Adrenal gland (tissue), 12 donors: ENCODE measurements around the gene ABHD14A. TPM values are rescaled to one million over a fixed set of nuclear protein-coding genes. Genes with fewer than 3 reads are reported as not detected.
"Not testable (repeated sequence)": the region's sequence is repeated elsewhere in the genome, so short reads cannot be mapped to it uniquely, and the experiment has no call there.

Source experiments
- DNase-seq, 7 donors: peaks; one replicate each; pipeline ENCODE4 v3.0.0-alpha.2; 2019 to 2020
- H3K27ac ChIP-seq, 5 donors: fragments of 200-600 bp; sonication (generic) in 4 of 5; 1 replicate in 3 of 5; 2 replicates in 2 of 5; pipeline versions ENCODE4 v1.5.1 to v1.8.0; 2016 to 2020; ENCODE audit warnings: mild to moderate bottlenecking in 1 of 5
- H3K27me3 ChIP-seq: fragments of 200-600 bp; 2 replicates; pipeline ENCODE4 v1.8.0; 2021
- H3K36me3 ChIP-seq, 2 donors: fragments of 200-600 bp; replicated peaks in 1 of 2; 1 replicate in 1 of 2; 2 replicates in 1 of 2; pipeline versions ENCODE4 v1.5.1 to v1.8.0; 2018 to 2022
- H3K4me1 ChIP-seq, 2 donors: fragments of 200-600 bp; replicated peaks in 1 of 2; 1 replicate in 1 of 2; 2 replicates in 1 of 2; pipeline versions ENCODE4 v1.5.1 to v1.8.0; 2018 to 2021
- H3K4me3 ChIP-seq, 4 donors: fragments of 200-600 bp; sonication (generic) in 3 of 4; one replicate each; pipeline ENCODE4 v1.5.1; 2016 to 2018
- H3K9me3 ChIP-seq, 3 donors: fragments of 200-600 bp; sonication (generic) in 1 of 3; replicated peaks in 1 of 3; 1 replicate in 2 of 3; 2 replicates in 1 of 3; pipeline versions ENCODE4 v1.5.1 to v1.8.0; 2016 to 2021
- CTCF ChIP-seq, 6 experiments: fragments of 450-650 bp in 4 of 6; fragments of 200-600 bp in 2 of 6; sonication (generic) in 1 of 6; IDR thresholded peaks; 1 replicate in 5 of 6; 2 replicates in 1 of 6; pipeline versions ENCODE4 v1.5.1 to v1.8.0; 2016 to 2021; ENCODE audit warnings: antibody characterized with exemption in 6 of 6, mild to moderate bottlenecking in 2 of 6, moderate library complexity in 1 of 6
- POLR2A ChIP-seq, 2 donors: fragments of 450-650 bp; IDR thresholded peaks; one replicate each; pipeline ENCODE4 v1.6.1; 2017; ENCODE audit warnings: antibody characterized with exemption in 2 of 2, mild to moderate bottlenecking in 2 of 2, moderate library complexity in 1 of 2
- WGBS, 4 donors: extraction: QIAGEN DNeasy Blood & Tissue Kit in 2 of 4; methylation state at CpG; one replicate each; pipeline versions ENCODE4 v1.1.5 to v1.1.7; 2013 to 2017; 5-methylcytosine and 5-hydroxymethylcytosine counted together
- intact Hi-C, 2 donors: fragments of 100-400 bp; cut with DNase I; formaldehyde crosslinking; loops; one replicate each; pipeline versions ENCODE4 v1.14.1 to v1.15.0; 2022 to 2023
- polyA plus RNA-seq, 3 donors: library from polyadenylated mRNA; stranded (reverse); fragments of 200-250 nt in 2 of 3; fragments of 350-450 nt in 1 of 3; fragmentation: Illumina TruSeq in 1 of 3; extraction: RNeasy Lipid Tissue Mini Kit (QIAGEN cat#74804) in 1 of 3; gene quantifications; one replicate each; pipeline ENCODE4 v1.2.3, GENCODE V29; 2013 to 2014
- total RNA-seq, 9 donors: library from RNA; depleted of rRNA in 4 of 9; stranded (reverse); fragments of >200 nt in 4 of 9; fragments of 120-200 nt in 1 of 9; fragmentation: NEBNext Ultra II Directional in 1 of 9; extraction: Animal tissue kit (Norgen Biotek cat#: 25700) in 1 of 9; gene quantifications; one replicate each; pipeline versions ENCODE4 v1.1.0 to v1.2.4, GENCODE V29; 2013 to 2023
- donor health status: healthy with polysubstance abuse.
- donor health status: Bipolar disorder and iron deficiency.
- donor health status: DM: yes; HTN: yes; CAD: no.
- donor health status: DM: no; HTN: no; CAD: no.
- donor health status: DM: no; HTN: no; CAD: no.
- donor health status: DM: yes; HTN: yes; CAD: no.

Gene ABHD14A
- total and polyA plus RNA-seq, 12 donors: 29.3 to 162 (median 77.1) TPM

DNA sequence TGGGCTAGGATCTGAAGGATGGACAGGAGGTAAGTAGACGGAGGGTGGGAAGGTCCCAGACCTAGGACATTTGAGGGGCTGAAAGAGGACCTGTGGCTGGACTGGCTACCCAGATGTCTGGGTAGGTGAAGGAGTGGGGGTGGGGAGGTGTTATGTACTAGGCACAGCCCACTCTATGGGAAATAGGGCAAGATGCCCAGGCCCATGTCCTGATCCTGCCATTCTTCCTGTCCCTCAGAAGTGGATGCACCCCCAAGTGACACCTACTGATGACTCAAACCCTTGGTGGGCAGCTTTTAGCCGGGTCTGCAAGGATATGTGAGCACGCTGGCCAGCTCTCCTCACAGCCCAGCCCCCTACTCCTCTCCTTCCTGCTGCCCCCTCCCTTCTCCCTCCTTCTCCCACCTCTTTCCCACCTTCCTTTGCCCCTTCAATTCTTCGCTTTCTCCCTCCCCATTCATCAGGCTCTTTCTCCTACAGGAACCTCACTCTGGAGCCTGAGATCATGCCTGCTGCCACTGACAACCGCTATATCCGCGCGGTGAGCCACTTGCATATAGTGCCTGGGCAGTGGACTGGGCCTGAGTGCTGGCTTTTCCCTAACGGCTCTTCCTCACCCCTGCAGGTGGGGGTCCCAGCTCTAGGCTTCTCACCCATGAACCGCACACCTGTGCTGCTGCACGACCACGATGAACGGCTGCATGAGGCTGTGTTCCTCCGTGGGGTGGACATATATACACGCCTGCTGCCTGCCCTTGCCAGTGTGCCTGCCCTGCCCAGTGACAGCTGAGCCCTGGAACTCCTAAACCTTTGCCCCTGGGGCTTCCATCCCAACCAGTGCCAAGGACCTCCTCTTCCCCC is 13.7 kb downstream of the ABHD14A start:
- H3K9me3 ChIP-seq: no peaks in the 10 kb centered on the region
- no peak for DNase-seq
- H3K4me3 ChIP-seq: no peak overlapping the region
- TF ChIP-seq CTCF (IDR thresholded peaks at IDR 0.05) (no peak), POLR2A (IDR thresholded peaks at IDR 0.05) (no peak)
- peaks cover 12 to 16% of the 10 kb centered on the region in 2 donors for H3K4me1 ChIP-seq
- no peak overlapping the region for H3K27ac ChIP-seq
- intact Hi-C loops: no loop called here
- H3K27me3 ChIP-seq: no peaks in the 10 kb centered on the region
- peaks cover 0 to 13% of the 10 kb centered on the region in 2 donors for H3K36me3 ChIP-seq
- WGBS, 4 donors: 78 to 85% (median 81%) methylated on average over 14 to 15 of the region's 15 CpGs

DNA sequence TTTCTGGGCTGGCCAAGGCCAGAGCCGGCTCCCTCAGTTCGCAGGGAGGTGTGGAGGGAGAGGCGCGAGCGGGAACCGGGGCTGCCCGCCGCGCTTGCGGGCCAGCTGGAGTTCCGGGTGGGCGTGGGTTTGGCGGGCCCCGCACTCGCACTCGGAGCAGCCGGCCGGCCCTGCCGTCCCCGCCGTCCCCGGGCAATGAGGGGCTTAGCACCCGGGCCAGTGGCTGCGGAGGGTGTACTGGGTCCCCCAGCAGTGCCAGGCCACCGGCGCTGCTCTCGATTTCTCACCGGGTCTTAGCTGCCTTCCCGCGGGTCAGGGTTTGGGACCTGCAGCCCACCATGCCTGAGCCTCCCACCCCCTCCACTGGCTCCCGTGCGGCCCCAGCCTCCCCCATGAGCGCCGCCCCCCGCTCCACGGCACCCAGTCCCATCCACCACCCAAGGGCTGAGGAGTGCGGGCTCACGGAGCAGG is 15.7 kb downstream of the ABHD14A start:
- DNase-seq, H3K27ac ChIP-seq, H3K4me3 ChIP-seq, H3K9me3 ChIP-seq, H3K27me3 ChIP-seq: not testable (repeated sequence)
- 63 to 88% (median 74%) methylated on average over 12 to 38 of the region's 38 CpGs for WGBS, 4 donors
- Histone ChIP-seq H3K36me3 (peaks cover 0 to 26% of the 10 kb centered on the region in 2 donors), H3K4me1 (peaks cover 12 to 22% of the 10 kb centered on the region in 2 donors)
- intact Hi-C loops: loop anchor here in 1 of 2 donors (10.0 kb wide), 1 partner anchor 46 kb away; the partner anchor contains the start of genes PARP3 and RRP9

DNA sequence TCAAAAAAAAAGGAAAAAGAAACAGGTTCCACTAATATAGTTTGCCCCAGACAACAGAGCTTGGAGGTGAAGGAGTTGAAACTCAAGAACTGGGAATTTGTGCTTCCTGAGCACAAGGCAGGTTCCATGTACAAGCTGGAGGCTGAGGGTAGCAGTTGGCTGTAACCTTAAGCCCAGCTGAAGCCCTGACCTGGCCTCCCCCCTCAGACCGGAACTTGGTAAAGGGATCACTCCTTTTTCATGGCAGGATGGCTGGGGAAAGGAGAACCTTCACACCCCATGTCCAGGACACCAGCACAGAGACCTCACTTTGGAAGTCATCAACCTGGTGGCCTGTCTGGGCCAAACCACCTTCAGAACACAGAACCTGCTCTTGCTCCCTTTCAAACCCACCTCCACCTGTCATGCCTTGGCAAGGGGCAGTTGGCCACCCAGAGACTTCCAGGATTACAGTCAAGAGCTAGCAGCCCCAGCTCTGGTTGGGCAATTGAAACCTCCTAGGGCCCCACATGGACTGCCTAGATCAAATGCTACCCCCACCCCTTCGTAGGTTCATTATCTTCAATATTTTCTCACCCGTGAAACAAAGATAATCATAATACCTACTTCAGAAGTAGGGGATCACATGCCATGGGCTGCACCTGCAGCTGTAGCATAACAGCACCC is 17.3 kb downstream of the ABHD14A start:
- intact Hi-C loops: loop anchor here in 1 of 2 donors (10.0 kb wide), 1 partner anchor 47 kb away; the partner anchor contains the start of genes PARP3 and RRP9
- whole genome bisulfite sequencing, 4 donors: 80 to 84% (median 82%) methylated on average over 3 of the region's 3 CpGs
- Histone ChIP-seq H3K9me3 (no peaks in the 10 kb centered on the region), H3K27ac (no peak overlapping the region), H3K36me3 (peaks cover 0 to 26% of the 10 kb centered on the region in 2 donors), H3K27me3 (no peaks in the 10 kb centered on the region), H3K4me1 (peaks cover 12 to 22% of the 10 kb centered on the region in 2 donors), H3K4me3 (no peak overlapping the region)
- DNase-seq: no peak
- TF ChIP-seq CTCF (IDR thresholded peaks at IDR 0.05) (no peak), POLR2A (IDR thresholded peaks at IDR 0.05) (no peak)

DNA sequence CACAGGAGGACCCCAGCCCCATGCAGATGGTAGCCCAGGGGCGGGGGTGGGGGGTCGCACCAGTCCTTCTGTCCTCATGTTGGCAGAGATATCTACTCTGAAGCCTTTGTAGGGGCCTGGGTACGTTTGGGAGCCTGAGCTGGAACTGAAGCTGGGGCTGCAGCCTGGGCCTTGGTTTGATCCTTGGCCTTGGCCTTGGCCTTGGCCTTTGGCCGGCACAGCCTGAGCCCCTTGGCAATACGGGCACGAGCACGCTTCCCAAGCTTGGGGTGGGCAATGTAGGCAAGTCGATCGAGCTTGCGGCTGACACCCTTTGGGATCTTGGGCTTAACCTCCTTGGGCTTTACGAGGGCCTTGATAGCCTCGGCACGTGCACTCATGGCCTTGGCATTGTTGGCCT is 18.8 kb downstream of the ABHD14A start:
- Histone ChIP-seq H3K36me3 (peaks cover 0 to 26% of the 10 kb centered on the region in 2 donors), H3K27ac (peak overlapping the region in 1 of 5 donors; percentile 11), H3K4me1 (peaks cover 12 to 22% of the 10 kb centered on the region in 2 donors)
- WGBS, 4 donors: 41 to 67% (median 54%) methylated on average over 3 to 10 of the region's 13 CpGs
- not testable (repeated sequence) for H3K9me3 ChIP-seq, H3K4me3 ChIP-seq, H3K27me3 ChIP-seq, DNase-seq
- intact Hi-C loops: loop anchor here in 1 of 2 donors (10.0 kb wide), 1 partner anchor 49 kb away; the partner anchor contains the start of genes PARP3 and RRP9

GRCh38 chr3:51994530-51994929 is 19.7 kb downstream of the ABHD14A start:
- intact Hi-C loops: loop anchor here in 1 of 2 donors (10.0 kb wide), 1 partner anchor 50 kb away; the partner anchor contains the start of genes PARP3 and RRP9
- Histone ChIP-seq H3K4me1 (peaks cover 12 to 22% of the 10 kb centered on the region in 2 donors), H3K27me3 (no peaks in the 10 kb centered on the region), H3K27ac (no peak overlapping the region), H3K9me3 (no peaks in the 10 kb centered on the region), H3K36me3 (peaks cover 0 to 26% of the 10 kb centered on the region in 2 donors), H3K4me3 (peak overlapping the region in 1 of 4 donors; percentile 59)
- no peak for DNase-seq
- TF ChIP-seq CTCF (IDR thresholded peaks at IDR 0.05) (no peak), POLR2A (IDR thresholded peaks at IDR 0.05) (no peak)
- 56 to 71% (median 66%) methylated on average over 2 of the region's 2 CpGs for WGBS, 4 donors
